Pancreas (tissue), 10 donors: ENCODE results near the gene ESF1. TPM values are rescaled to one million over a fixed set of nuclear protein-coding genes. Genes with fewer than 3 reads are reported as not detected.

Experiments used
- ATAC-seq, 4 donors: fragments of 200-7000 bp; cut with Tn5 transposase; one replicate each; pipeline versions ENCODE4 v1.8.0 to v1.9.1; 2020; ENCODE audit warnings: mild to moderate bottlenecking in 4 of 4, moderate library complexity in 4 of 4
- DNase-seq, 6 donors: peaks; one replicate each; pipeline ENCODE4 v3.0.0-alpha.2; 2020
- FAIRE-seq: peaks from 2 replicates; lab custom pipeline; 2012; peaks lifted over from hg19 to GRCh38; lab: Jason Lieb, UNC
- H3K27ac ChIP-seq, 4 donors: fragments of 200-600 bp; sonication (generic); 1 replicate in 3 of 4; 2 replicates in 1 of 4; pipeline versions ENCODE4 v1.5.0 to v1.8.0; 2020
- H3K27me3 ChIP-seq, 4 donors: fragments of 200-600 bp; one replicate each; pipeline ENCODE4 v1.8.0; 2021
- H3K36me3 ChIP-seq, 3 donors: fragments of 200-600 bp; sonication (generic) in 1 of 3; one replicate each; pipeline versions ENCODE4 v1.5.0 to v1.8.0; 2020 to 2021
- H3K4me1 ChIP-seq, 3 donors: fragments of 200-600 bp; one replicate each; pipeline ENCODE4 v1.8.0; 2021
- H3K4me3 ChIP-seq, 4 donors: fragments of 200-600 bp; sonication (generic) in 2 of 4; one replicate each; pipeline versions ENCODE4 v1.5.0 to v1.8.0; 2020 to 2021
- H3K9me3 ChIP-seq, 4 donors: fragments of 200-600 bp; one replicate each; pipeline ENCODE4 v1.8.0; 2021
- CTCF ChIP-seq, 4 donors: fragments of 200-600 bp; sonication (generic) in 3 of 4; IDR thresholded peaks; one replicate each; pipeline versions ENCODE4 v1.5.0 to v1.8.0; 2021; ENCODE audit warnings: antibody characterized with exemption in 4 of 4
- WGBS, 2 donors: extraction: QIAGEN DNeasy Blood & Tissue Kit; methylation state at CpG; one replicate each; pipeline ENCODE4 v1.1.7; 2013; 5-methylcytosine and 5-hydroxymethylcytosine counted together
- intact Hi-C, 3 donors: fragments of 100-400 bp; cut with DNase I; formaldehyde crosslinking; loops; one replicate each; pipeline versions ENCODE4 v1.11.1 to v1.14.2; 2022
- polyA plus RNA-seq, 2 donors: library from polyadenylated mRNA; stranded (reverse); fragments of 200-250 nt; gene quantifications; one replicate each; pipeline ENCODE4 v1.2.3, GENCODE V29; 2013
- total RNA-seq, 6 donors: library from RNA; stranded (reverse); fragmentation: NEBNext Ultra II Directional in 4 of 6; extraction: Animal tissue kit (Norgen Biotek cat#: 25700) in 4 of 6; gene quantifications; one replicate each; pipeline versions ENCODE4 v1.2.1 to v1.2.4, GENCODE V29; 2021 to 2023
- donor health status: healthy with polysubstance abuse.
- donor health status: DM: no; HTN: no; CAD: no; lungs with moderate emphysema.
- donor health status: DM: no; HTN: no; CAD: no.
- donor health status: control.
- donor health status: control.
- donor health status: Bipolar disorder and iron deficiency.
- donor health status: DM: yes; HTN: yes; CAD: no.
- donor health status: DM: no; HTN: no; CAD: no.
- donor health status: DM: no; HTN: no; CAD: no.
- donor health status: DM: yes; HTN: yes; CAD: no.

Gene ESF1
- total and polyA plus RNA-seq, 8 donors, result 2.8 to 7.4 (median 5.9) TPM

GRCh38 chr20:13678944-13679343, 105.8 kb downstream of the ESF1 start:
- no peak for FAIRE-seq
- no peaks in the 10 kb centered on the region for H3K36me3 ChIP-seq
- H3K9me3 ChIP-seq, result no peaks in the 10 kb centered on the region
- no peak for DNase-seq
- no peak for ATAC-seq
- no peaks in the 10 kb centered on the region for H3K4me1 ChIP-seq
- 44 to 49% methylated on average over 1 of the region's 1 CpG for WGBS, 2 donors
- no peak overlapping the region for H3K27ac ChIP-seq
- intact Hi-C loops, result no loop called here
- no peak for TF ChIP-seq CTCF (IDR thresholded peaks at IDR 0.05)
- H3K4me3 ChIP-seq, result no peak overlapping the region
- no peaks in the 10 kb centered on the region for H3K27me3 ChIP-seq

- Histone ChIP-seq H3K4me3 (no peak overlapping the region), H3K9me3 (no peaks in the 10 kb centered on the region), H3K27ac (no peak overlapping the region), H3K4me1 (no peaks in the 10 kb centered on the region), H3K36me3 (no peaks in the 10 kb centered on the region), H3K27me3 (no peaks in the 10 kb centered on the region)
- DNase-seq (no peak), ATAC-seq (no peak), FAIRE-seq (no peak)
- TF ChIP-seq CTCF (IDR thresholded peaks at IDR 0.05), result no peak
- intact Hi-C loops, result no loop called here
- WGBS, 2 donors, result 91 to 94% methylated on average over 4 of the region's 4 CpGs
These were observed 107.5 kb downstream of the ESF1 start for GRCh38 chr20:13677241-13677640.

GRCh38 chr20:13676682-13677081, 108.0 kb downstream of the ESF1 start:
- FAIRE-seq (no peak), ATAC-seq (no peak), DNase-seq (no peak)
- H3K36me3 ChIP-seq, result no peaks in the 10 kb centered on the region
- no peaks in the 10 kb centered on the region for H3K27me3 ChIP-seq
- no peaks in the 10 kb centered on the region for H3K9me3 ChIP-seq
- TF ChIP-seq CTCF (IDR thresholded peaks at IDR 0.05), result no peak
- no peak overlapping the region for H3K27ac ChIP-seq
- WGBS, 2 donors, result 90% methylated on average over 3 of the region's 3 CpGs
- H3K4me1 ChIP-seq, result no peaks in the 10 kb centered on the region
- H3K4me3 ChIP-seq, result no peak overlapping the region
- intact Hi-C loops, result no loop called here

GRCh38 chr20:13672690-13673089, 112.0 kb downstream of the ESF1 start:
- FAIRE-seq (no peak), ATAC-seq (no peak), DNase-seq (no peak)
- H3K27ac ChIP-seq, result no peak overlapping the region
- TF ChIP-seq CTCF (IDR thresholded peaks at IDR 0.05), result no peak
- H3K36me3 ChIP-seq, result no peaks in the 10 kb centered on the region
- H3K27me3 ChIP-seq, result no peaks in the 10 kb centered on the region
- no peak overlapping the region for H3K4me3 ChIP-seq
- H3K4me1 ChIP-seq, result no peaks in the 10 kb centered on the region
- no peaks in the 10 kb centered on the region for H3K9me3 ChIP-seq
- WGBS, 2 donors, result 51 to 72% methylated on average over 3 of the region's 3 CpGs
- intact Hi-C loops, result no loop called here

- H3K9me3 ChIP-seq, result no peaks in the 10 kb centered on the region
- no peak overlapping the region for H3K4me3 ChIP-seq
- TF ChIP-seq CTCF (IDR thresholded peaks at IDR 0.05), result no peak
- no peak overlapping the region for H3K27ac ChIP-seq
- H3K27me3 ChIP-seq, result no peaks in the 10 kb centered on the region
- no peak for DNase-seq
- H3K4me1 ChIP-seq, result no peaks in the 10 kb centered on the region
- peak in 2 of 4 donors; percentile 44 to 56 for ATAC-seq
- intact Hi-C loops, result no loop called here
- 19 to 43% methylated on average over 1 of the region's 1 CpG for WGBS, 2 donors
- H3K36me3 ChIP-seq, result no peaks in the 10 kb centered on the region
- FAIRE-seq, result no peak
These were observed 112.8 kb downstream of the ESF1 start for GRCh38 chr20:13671916-13672378.
